Chondrocyte (in vitro differentiated cells): Measurements from ENCODE around the gene WDR91. TPM values are rescaled to one million over a fixed set of nuclear protein-coding genes. Genes with fewer than 3 reads are reported as not detected.
"Not testable (repeated sequence)": the region's sequence is repeated elsewhere in the genome, so short reads cannot be mapped to it uniquely, and the experiment has no call there.

Source experiments
- DNase-seq: peaks from one replicate; pipeline ENCODE4 v3.0.0; 2021; ENCODE audit warnings: mixed read lengths, low spot score
- H3K27ac Mint-ChIP-seq: one replicate; pipeline ENCODE4 v1.8.0; 2021; ENCODE audit warnings: mild to moderate bottlenecking, moderate library complexity, mixed read lengths; ENCODE audit not compliant: unreplicated experiment
- H3K27me3 Mint-ChIP-seq: 2 replicates; pipeline ENCODE4 v1.8.0; 2021; ENCODE audit warnings: low read depth, mixed read lengths
- H3K36me3 Mint-ChIP-seq: 2 replicates; pipeline ENCODE4 v1.8.0; 2021; ENCODE audit warnings: low read depth, mixed read lengths
- H3K4me1 Mint-ChIP-seq: 2 replicates; pipeline ENCODE4 v1.8.0; 2021; ENCODE audit warnings: low read depth, mild to moderate bottlenecking, mixed read lengths
- H3K4me3 Mint-ChIP-seq: one replicate; pipeline ENCODE4 v1.8.0; 2021; ENCODE audit warnings: mild to moderate bottlenecking, moderate library complexity, mixed read lengths; ENCODE audit not compliant: unreplicated experiment
- H3K9me3 Mint-ChIP-seq: 2 replicates; pipeline ENCODE4 v1.8.0; 2021; ENCODE audit warnings: low read depth, mixed read lengths
- total RNA-seq: library from RNA; stranded (reverse); gene quantifications from 3 replicates; pipeline ENCODE4 v1.2.1, GENCODE V29; 2021
- TF ChIP-seq, protein P1 (sequence below): fragments of 200-600 bp; sonication (generic); IDR thresholded peaks from 2 replicates; pipeline ENCODE4 v1.5.0; 2021; ENCODE audit warnings: antibody characterized with exemption, mild to moderate bottlenecking, moderate library complexity

WDR91 gene
- total RNA-seq, 1 donor from 2014 or later: 10.6 TPM

DNA sequence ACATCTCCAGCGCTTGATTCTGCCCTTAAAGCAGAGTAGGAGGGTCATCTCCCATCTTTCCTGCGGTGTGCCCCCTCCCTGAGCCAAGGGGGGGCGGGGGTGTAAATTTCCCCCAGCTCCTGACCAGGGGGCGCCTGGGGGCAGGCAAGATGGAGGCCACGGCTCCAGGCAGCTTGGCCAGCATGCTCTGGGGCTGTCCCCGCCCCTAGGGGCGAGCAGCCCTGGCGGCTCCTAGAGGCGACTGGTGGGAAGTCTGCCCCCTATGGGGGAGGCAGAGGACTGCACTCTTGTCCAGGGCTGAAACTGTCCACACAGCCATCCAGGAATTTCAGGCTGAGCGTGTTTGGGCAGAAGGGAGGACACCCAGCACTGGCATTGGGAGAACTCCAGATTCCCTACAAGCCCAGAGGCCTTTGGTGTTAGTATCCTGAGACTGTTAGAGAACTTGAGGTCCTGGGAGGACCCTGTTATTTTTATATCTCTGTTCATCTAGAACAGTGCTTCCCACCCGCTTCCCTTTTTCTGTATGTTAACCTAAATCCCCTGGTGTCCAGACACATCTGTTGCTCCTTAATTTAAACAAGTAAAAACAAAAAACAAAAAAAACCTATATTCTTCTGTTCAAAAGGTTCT, 26.9 kb upstream of the WDR91 start:
- no peak for DNase-seq
- peaks cover 10% of the 10 kb centered on the region for H3K27me3 Mint-ChIP-seq
- TF ChIP-seq, protein P1, sequence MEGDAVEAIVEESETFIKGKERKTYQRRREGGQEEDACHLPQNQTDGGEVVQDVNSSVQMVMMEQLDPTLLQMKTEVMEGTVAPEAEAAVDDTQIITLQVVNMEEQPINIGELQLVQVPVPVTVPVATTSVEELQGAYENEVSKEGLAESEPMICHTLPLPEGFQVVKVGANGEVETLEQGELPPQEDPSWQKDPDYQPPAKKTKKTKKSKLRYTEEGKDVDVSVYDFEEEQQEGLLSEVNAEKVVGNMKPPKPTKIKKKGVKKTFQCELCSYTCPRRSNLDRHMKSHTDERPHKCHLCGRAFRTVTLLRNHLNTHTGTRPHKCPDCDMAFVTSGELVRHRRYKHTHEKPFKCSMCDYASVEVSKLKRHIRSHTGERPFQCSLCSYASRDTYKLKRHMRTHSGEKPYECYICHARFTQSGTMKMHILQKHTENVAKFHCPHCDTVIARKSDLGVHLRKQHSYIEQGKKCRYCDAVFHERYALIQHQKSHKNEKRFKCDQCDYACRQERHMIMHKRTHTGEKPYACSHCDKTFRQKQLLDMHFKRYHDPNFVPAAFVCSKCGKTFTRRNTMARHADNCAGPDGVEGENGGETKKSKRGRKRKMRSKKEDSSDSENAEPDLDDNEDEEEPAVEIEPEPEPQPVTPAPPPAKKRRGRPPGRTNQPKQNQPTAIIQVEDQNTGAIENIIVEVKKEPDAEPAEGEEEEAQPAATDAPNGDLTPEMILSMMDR: peak; percentile 66
- H3K36me3 Mint-ChIP-seq: no peaks in the 10 kb centered on the region
- no peak overlapping the region for H3K27ac Mint-ChIP-seq
- no peak overlapping the region for H3K4me3 Mint-ChIP-seq
- no peaks in the 10 kb centered on the region for H3K9me3 Mint-ChIP-seq
- H3K4me1 Mint-ChIP-seq: no peaks in the 10 kb centered on the region

DNA sequence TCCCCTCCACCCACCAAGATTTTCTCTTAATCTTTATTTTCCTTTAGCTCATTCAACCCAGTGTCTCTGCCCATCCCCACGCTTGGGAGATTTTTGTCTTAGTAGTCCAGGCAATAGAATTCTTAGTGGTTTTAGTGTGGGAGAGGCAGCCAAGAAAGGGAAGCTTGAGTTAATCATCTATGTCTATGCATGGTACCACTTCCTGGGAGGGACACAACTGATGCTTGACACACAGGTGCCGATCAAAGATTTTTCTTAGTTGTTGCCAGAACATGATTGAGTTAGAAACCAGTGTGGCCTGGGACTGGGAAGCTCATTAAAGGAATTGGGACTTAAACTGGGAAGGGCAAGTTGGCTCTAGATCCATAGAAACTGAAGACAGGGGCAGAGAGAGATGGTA, 25.4 kb upstream of the WDR91 start:
- Mint-ChIP-seq H3K27ac (no peak overlapping the region), H3K36me3 (no peaks in the 10 kb centered on the region), H3K4me1 (peaks cover 1% of the 10 kb centered on the region), H3K9me3 (no peaks in the 10 kb centered on the region), H3K4me3 (no peak overlapping the region), H3K27me3 (peaks cover 4% of the 10 kb centered on the region)
- no peak for DNase-seq
- TF ChIP-seq, protein P1: no peak

DNA sequence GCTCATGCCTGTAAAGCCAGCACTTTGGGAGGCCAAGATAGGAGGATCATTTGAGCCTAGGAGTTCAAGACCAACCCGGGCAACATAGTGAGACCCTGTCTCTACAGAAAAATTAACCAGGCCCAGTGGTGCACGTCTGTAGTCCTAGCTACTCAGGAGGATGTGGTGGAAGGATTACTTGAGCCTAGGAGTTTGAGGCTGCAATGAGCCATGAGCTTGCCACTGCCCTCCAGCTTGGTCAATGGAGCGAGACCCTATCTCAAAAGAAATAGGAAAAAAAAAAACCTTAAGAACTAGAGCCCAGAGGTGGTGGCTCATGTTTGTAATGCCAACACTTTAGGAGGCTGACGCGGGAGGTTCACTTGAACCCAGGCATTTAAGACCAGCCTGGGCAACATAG, 24.5 kb upstream of the WDR91 start:
- no peak overlapping the region for H3K27ac Mint-ChIP-seq
- no peak for DNase-seq
- no peak overlapping the region for H3K4me3 Mint-ChIP-seq
- no peaks in the 10 kb centered on the region for H3K36me3 Mint-ChIP-seq
- no peaks in the 10 kb centered on the region for H3K9me3 Mint-ChIP-seq
- no peaks in the 10 kb centered on the region for H3K27me3 Mint-ChIP-seq
- H3K4me1 Mint-ChIP-seq: peaks cover 4% of the 10 kb centered on the region
- TF ChIP-seq, protein P1: no peak

DNA sequence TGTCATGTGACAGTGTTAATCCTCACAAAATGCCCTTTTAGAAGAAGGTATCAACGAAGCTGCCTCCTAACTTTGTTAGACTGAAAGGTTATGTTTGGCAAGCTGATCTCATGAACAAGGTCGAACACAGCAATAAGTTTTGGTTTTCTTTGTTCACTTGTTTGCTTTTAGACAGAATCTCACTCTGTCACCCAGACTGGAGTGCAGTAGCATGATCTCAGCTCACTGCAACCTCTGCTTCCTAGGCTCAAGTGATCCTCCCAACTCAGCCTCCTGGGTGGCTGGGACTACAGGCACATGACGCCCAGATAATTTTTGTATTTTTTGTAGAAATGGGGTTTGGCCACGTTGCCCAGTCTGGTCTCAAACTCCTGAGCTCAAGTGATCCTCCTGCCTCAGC, 23.4 kb upstream of the WDR91 start:
- Mint-ChIP-seq H3K27ac (no peak overlapping the region), H3K4me1 (peaks cover 4% of the 10 kb centered on the region), H3K27me3 (no peaks in the 10 kb centered on the region), H3K4me3 (no peak overlapping the region), H3K9me3 (no peaks in the 10 kb centered on the region), H3K36me3 (no peaks in the 10 kb centered on the region)
- no peak for DNase-seq
- TF ChIP-seq, protein P1: no peak

DNA sequence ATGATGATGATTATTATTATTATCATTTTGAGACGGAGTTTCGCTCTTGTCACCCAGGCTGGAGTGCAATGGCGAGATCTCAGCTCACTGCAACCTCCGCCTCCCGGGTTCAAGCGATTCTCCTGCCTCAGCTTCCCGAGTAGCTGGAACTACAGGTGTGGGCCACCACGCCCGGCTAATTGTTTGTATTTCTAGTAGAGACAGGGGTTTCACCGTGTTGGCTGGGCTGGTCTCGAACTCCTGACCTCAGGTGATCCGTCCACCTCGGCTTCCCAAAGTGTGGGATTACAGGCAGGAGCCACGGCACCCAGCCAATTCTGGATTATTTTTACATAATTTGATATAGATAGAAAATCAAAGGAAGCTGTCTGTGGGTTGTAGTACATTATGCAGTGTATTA, 22.8 kb upstream of the WDR91 start:
- not testable (repeated sequence) for H3K4me3 Mint-ChIP-seq, H3K9me3 Mint-ChIP-seq, H3K27ac Mint-ChIP-seq, H3K27me3 Mint-ChIP-seq, H3K4me1 Mint-ChIP-seq, DNase-seq, H3K36me3 Mint-ChIP-seq

DNA sequence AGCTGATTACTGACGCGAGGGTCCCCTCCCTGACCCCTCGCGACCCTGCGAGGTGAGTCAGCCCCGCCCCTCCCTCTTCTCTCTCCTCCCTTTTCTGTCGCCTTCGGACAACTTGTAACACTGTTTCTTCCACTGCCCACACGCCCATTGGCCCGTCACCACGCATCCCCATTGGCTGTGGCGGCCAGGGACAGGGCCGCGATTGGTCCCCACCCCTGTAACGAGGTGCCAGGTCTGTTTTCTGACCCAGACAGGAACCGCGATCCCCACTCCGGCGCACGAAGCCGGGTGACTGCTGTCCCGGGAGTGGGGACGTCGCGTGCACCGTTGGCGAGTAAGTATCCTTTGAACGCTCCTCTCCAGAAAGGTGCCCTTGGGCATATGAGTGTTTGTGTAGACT, 22.2 kb upstream of the WDR91 start, which contains the start of gene STRA8:
Gene STRA8 (plus strand): TSS at position 269 of the 400 bp plus-strand sequence. CDS start 6,687 bp downstream, outside the sequence.
- Mint-ChIP-seq H3K27me3 (no peaks in the 10 kb centered on the region), H3K4me3 (no peak within 1 kb of the TSS), H3K27ac (no peak within 1 kb of the TSS), H3K9me3 (no peaks in the 10 kb centered on the region), H3K4me1 (peaks cover 4% of the 10 kb centered on the region), H3K36me3 (no peaks in the 10 kb centered on the region)
- DNase-seq: no peak
- TF ChIP-seq, protein P1: no peak
